Fibroblast of peridontal ligament (primary cell): ENCODE data around the gene ITGB6.
"Not testable (repeated sequence)": the region's sequence is repeated elsewhere in the genome, so short reads cannot be mapped to it uniquely, and the experiment has no call there.

Source experiments
- DNase-seq: peaks from one replicate; pipeline ENCODE4 v3.0.0-alpha.2; 2010; ENCODE audit errors: extremely low read depth

The ITGB6 gene

DNA sequence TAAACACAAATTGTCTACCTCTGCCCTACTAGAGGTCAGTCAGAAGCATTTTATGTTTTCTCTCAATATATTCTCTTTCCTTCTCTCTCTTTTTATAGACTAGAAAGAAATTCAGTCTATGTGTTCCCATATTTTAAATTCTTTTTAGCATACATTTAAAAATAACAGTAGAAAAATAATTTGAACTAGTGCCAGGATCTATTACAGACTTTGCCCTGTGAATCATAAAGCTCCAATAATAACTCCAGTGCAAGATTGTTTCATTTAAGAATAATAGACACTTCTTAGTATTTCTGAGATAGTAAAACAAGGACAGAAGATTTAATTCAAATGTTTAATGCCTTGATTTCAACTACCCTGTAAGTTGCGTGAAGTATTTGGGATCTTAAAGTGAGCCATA is 60.1 kb downstream of the ITGB6 start:
- DNase-seq: peak; percentile 37

- no peak for DNase-seq
Measured at GRCh38 chr2:160139350-160139749, 60.7 kb downstream of the ITGB6 start.

GRCh38 chr2:160138406-160138805 is 61.7 kb downstream of the ITGB6 start:
- no peak for DNase-seq

DNA sequence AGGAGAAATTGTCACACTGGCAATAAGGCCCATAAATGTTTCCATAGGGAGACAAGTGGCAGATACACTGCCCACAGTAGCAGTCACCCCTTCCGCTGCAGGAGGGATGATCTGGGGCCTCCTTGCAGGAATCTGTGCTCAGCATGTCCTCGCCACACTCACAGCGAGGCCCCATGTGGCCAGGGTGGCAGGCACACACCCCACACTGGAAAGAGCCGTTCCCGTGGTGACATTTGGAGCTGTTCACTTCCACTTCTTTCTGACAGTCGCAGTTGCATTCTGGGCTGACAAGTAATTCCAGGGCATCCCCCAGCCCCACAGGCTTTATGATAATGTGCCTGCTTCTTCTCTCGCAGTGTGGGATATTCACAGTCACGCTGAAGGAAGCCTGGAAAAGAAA is 62.6 kb downstream of the ITGB6 start:
- DNase-seq: no peak

GRCh38 chr2:160132761-160133160 is 67.3 kb downstream of the ITGB6 start:
- DNase-seq: no peak

- DNase-seq: no peak
Measured at GRCh38 chr2:160126756-160127155, 73.3 kb downstream of the ITGB6 start.

GRCh38 chr2:160126315-160126714 is 73.8 kb downstream of the ITGB6 start:
- DNase-seq: no peak

DNA sequence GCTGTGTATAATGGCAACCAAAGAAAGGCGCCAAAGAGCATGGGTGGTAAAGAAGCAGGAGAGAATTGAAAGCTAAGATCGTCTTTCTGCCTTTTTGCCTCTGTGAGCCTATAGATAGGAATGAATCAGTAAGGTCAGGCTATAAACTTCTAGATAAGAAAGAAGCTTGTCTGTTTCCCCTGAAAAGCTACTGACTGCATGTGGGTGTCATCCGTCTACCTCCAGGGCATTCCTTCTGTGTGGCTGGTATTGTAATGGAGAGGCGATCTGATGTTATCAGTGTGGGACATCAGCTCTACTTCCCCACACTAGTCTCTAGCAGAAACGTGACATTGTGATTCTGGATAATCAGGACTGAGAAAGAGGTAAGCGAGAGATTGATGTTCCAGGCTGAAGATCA is 74.2 kb downstream of the ITGB6 start:
- DNase-seq: no peak

DNA sequence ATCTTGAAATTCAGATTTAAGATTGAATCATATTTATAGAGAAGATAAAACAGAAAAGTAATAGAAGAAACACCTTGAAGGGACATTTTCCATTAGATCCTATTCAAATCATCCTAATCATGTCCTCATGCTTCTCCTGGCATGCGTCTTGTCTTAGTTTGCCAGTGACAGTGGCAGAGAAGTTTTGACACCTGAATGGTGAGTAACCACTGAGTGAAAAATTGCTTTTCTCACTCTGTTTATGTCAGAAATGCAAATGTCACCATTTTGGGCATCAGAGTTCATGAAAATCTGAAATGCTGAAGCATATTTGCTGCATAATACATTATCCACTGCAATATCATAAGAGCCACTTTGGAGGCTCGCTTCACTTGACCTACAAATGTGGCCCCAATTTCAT is 74.7 kb downstream of the ITGB6 start:
- no peak for DNase-seq

GRCh38 chr2:160124571-160124970 is 75.5 kb downstream of the ITGB6 start:
- DNase-seq: no peak

DNA sequence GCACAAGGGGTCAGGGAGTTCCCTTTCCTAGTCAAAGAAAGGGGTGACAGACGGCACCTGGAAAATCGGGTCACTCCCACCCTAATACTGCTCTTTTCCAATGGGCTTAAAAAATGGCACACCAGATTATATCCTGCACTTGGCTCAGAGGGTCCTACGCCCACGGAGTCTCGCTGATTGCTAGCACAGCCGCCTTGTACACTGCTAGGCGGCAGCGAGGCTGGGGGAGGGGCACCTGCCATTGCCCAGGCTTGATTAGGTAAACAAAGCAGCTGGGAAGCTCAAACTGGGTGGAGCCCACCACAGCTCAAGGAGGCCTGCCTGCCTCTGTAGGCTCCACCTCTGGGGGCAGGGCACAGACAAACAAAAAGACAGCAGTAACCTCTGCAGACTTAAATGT is 85.4 kb downstream of the ITGB6 start:
- DNase-seq: not testable (repeated sequence)

DNA sequence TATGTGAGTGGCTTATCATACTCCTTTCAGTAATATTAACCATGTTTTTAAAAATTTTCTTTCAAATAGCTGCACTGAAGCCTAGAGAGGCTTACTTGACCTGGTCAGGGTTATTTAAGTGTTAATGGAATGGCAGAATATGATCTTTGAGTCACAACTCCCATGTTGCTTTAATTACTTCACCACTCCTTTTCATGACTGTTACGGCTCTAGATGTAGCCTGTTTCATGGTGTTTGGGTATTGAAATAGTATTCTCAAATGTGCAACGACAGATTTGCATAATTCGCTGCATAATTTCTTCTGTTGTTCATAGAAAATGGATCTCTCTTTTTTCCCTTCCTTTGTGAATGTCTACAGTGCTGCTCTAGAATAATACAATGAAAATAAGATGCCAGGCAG is 86.1 kb downstream of the ITGB6 start:
- peak; percentile 9 for DNase-seq

DNA sequence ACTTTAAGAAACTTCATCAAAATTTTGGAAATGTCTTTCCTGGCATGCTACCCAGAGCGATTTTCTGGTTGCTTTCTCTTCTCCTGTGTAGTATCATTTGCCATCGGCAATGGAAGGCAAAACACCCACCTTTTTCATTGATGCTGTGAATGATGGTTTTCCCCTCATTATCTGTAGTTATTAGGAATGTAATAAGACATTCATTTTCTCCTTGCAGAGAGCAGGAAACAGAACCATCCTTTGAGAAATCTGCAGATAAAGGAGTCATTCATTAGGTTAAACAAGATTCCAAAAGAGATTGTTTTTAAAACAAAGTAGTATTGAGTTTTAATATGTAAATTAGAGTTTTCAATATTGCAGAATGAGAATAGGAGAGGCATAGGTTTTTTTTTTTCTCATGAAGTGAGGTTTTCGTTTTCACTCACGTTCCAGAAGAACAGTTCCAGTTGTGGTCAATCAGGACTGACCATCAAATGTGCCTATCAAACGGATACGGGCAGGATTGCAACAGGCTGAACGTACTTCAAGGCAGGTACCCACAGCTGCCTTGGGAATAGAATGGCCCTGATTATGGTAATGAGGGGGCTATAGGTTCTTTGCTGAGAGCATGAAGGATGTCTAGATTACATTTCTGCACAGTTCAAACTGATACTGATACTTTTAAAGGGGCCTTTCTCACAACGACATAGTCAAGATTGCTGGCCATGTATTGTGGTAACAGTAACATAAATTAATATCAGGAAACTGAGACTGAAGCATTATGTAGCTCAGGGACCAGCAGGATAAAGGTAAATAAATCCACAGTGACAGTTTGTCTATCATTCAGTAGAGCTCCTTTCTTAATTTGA is 87.9 kb downstream of the ITGB6 start:
- DNase-seq: no peak

DNA sequence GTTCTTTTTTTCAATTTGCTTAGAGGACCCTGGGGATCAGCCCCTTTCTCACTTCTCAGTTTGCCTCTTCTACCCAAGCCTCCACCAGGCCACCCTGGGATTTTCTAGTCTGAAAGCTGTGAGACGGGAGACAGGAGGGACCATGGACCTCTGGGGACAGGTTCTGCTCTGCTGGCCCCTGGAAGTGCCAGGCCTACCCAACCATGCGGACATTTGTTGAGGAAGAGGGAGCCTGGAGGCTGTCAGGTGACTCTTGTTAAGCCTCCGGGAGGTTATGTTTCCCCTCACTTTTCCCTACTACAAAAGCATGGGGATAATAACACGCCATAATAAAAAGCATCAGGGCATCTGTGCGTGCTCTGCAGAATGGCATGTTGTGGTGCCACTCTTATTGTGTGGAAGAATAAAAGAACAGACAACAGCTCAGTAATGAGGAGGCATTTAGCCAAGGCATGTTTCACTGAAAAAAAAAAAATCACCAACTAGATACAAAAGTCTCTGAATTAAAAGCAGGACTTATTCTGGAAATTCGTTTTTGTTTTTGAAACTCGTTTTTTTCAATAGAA is 89.3 kb downstream of the ITGB6 start:
- DNase-seq: no peak

DNA sequence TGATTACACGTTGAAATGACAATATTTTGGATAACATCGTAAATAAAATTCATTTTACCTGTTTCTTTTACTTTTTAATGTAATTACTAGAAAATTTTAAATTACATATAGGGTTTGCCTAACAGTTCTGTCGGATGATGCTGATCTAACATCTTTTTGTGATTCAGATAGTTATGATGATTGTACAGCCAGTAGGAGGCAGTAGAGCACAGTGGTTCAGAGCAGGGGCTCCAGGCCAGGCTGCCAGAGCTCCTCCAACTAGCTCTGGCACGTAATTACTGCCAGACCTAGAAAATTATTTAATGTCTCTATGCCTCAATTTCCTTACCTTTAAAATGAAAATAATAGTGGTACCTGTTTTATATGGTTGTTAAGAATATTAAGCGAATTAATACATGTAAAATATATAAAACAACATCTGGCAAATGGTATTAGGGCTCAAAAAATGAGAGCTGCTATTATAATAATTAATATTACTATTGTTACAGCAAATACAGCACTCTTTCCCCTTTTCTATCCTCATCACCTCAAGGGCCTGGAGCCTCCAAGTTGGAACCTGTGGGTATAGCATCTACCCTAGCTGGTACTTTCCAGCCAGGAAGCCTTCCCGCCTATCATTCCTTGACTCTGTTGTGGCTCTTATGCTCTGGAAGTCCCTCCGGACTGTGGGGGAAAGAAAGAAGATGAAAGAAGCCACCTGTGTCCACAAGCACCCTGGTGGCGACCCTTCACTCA is 90.0 kb downstream of the ITGB6 start:
- DNase-seq: peak; percentile 91

DNA sequence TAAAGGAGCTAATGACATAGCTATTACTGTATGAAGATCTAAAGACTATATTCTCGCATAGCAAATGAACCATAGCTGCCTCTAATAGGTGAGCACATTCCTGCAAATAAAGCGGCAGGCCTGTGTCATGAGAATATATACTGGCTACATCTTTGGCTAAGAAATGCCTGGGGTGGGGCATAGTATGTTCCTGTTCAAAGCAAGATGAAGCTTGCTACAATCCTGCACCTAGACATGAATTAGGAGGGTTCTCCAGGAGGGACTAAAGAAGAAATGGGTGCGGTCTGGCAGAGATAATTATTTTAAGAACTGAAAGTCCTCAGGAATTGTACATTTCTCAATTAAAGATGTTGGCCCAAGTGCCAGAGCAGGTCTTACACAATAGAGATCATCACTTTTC is 90.8 kb downstream of the ITGB6 start:
- no peak for DNase-seq

- no peak for DNase-seq
Measured at GRCh38 chr2:160108646-160109045, 91.4 kb downstream of the ITGB6 start.

DNA sequence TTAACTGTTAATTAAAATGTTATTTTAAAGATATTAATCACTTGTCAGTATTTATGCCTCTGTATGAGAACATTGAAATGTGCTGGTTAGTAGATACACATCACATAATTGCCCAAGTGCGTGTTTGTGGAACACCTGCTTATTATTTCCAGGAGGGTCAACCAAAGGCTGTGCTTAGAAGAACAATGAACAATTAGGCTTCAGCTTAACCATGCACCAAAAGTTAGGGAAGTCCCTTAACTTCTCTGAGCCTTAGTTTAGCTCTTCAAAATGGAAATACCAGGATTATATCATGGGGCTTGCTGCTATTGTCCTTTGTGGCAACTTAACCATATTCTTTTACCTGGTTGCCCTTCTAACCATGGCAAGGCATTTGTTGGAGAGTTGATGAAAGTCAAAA is 94.7 kb downstream of the ITGB6 start:
- DNase-seq: no peak

DNA sequence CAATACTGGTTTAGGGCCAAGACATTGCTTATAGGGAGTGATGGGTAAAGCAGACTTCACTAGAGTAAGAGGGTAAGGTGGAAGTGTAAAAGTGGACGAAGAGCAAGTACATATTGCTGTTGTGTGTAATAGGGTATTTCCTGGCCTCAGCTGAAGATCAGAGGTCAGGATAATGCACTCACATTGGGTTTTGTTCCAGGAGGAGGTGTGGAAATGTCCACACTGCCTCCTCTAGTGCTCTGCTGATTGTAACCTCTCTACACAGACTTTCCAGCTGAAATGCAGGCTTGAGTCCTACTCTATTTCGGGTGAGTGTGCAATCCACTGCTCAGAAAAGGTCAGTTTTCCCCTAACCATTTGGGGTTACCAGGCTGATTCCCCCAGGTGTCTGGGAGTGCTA is 96.0 kb downstream of the ITGB6 start:
- no peak for DNase-seq

DNA sequence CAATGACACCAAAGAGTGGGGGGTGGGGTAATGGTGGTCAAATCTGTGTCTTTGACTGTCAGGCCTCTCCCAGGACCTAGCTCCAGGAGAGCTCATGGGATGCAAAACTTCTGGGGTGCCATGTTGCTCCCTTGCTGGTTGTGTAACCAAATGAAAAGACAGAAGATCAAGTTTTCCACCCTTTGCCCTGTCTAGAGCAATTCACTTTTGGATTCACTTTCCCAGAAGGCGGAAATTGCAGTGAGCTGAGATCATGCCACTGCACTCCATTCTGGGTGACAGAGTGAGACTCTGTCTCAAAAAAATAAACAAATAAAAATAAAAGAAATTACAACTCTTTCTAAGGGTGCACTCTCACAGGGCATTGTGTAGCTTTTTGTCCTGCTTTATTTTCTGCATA is 102.7 kb downstream of the ITGB6 start:
- DNase-seq: no peak

DNA sequence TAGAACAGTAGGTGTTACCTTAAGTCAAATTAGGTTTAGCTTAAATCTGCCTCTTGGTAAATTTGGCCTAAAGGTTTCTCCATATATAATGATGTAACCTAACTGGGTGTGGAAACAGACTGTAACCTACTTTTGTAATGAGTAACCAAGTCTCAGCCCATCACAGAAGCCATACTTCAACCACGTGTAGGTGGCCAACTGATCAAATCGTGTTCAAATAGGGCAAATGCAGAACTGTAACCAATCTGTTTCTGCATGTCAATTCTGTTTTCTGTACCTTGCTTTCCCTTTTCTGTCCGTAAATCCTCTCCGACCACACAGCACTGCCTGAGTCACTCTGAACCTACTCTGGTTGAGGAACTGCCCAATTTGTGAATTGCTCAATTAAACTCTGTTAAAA is 103.7 kb downstream of the ITGB6 start:
- no peak for DNase-seq

- no peak for DNase-seq
Measured at GRCh38 chr2:160092445-160092844, 107.6 kb downstream of the ITGB6 start.

DNA sequence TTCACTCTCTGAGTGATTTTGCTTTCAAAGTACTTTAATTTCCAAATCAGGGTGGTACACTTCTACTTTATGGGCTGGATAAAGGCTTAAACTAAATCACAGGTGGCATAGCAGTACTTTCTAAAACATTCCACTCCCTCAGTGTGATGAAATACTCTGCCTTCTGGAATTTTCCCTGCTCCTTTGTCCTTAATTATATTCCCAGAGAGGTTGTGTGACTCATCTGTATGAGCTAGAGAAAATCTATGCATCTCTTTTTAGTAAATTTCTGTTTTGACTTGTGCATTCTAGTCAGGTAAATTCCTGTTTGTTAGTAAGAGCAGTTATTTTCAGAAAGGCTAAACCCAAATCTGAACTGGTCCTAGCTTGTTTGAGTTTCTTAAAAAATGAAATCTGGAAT is 108.7 kb downstream of the ITGB6 start:
- DNase-seq: peak; percentile 47
